ENCODE data around the gene VENTX. TPM values are rescaled to one million over a fixed set of nuclear protein-coding genes. Genes with fewer than 3 reads are reported as not detected.

VENTX gene
- total RNA-seq, 4 donors from 2014 or later = 0.46 to 2.5 (median 2.0) TPM

GRCh38 chr10:133249094-133249780 is 11.6 kb downstream of the VENTX start:
- intact Hi-C loops (cut with DNase I) = no loop called here
- H3K27me3 ChIP-seq = peaks cover 0 to 86% (median 5%) of the 10 kb centered on the region in 4 donors
- no peak overlapping the region for H3K4me3 ChIP-seq
- no peaks in the 10 kb centered on the region for H3K4me1 ChIP-seq
- H3K27ac ChIP-seq (replicated peaks in 1 of 4) = no peak overlapping the region
- H3K9me3 ChIP-seq = no peaks in the 10 kb centered on the region
- DNase-seq (ENCODE audit: extremely low spot score) = no peak
- TF ChIP-seq EP300 (IDR thresholded peaks at IDR 0.05) = no peak
- TF ChIP-seq CTCF (IDR thresholded peaks at IDR 0.05) = no peak
- TF ChIP-seq POLR2A (IDR thresholded peaks at IDR 0.05; ENCODE audit: low read depth) = no peak
- TF ChIP-seq POLR2AphosphoS5 (IDR thresholded peaks at IDR 0.05) = no peak
- H3K36me3 ChIP-seq = no peaks in the 10 kb centered on the region
- 82% methylated on average over 12 of the region's 21 CpGs for WGBS

- no peak for DNase-seq (ENCODE audit: extremely low spot score)
- Histone ChIP-seq H3K4me1 (no peaks in the 10 kb centered on the region), H3K4me3 (no peak overlapping the region), H3K27me3 (peaks cover 0 to 80% (median 5%) of the 10 kb centered on the region in 4 donors), H3K36me3 (no peaks in the 10 kb centered on the region), H3K27ac (replicated peaks in 1 of 4) (no peak overlapping the region), H3K9me3 (no peaks in the 10 kb centered on the region)
- WGBS = 53% methylated on average over 11 of the region's 11 CpGs
- TF ChIP-seq EP300 (IDR thresholded peaks at IDR 0.05) (no peak), POLR2A (IDR thresholded peaks at IDR 0.05; ENCODE audit: low read depth) (no peak), CTCF (IDR thresholded peaks at IDR 0.05) (no peak), POLR2AphosphoS5 (IDR thresholded peaks at IDR 0.05) (no peak)
- intact Hi-C loops (cut with DNase I) = no loop called here
Measured at GRCh38 chr10:133249975-133250754, 12.5 kb downstream of the VENTX start.

GRCh38 chr10:133251388-133252222 is 13.9 kb downstream of the VENTX start:
- TF ChIP-seq POLR2AphosphoS5 (IDR thresholded peaks at IDR 0.05) (no peak), CTCF (IDR thresholded peaks at IDR 0.05) (no peak), EP300 (IDR thresholded peaks at IDR 0.05) (no peak), POLR2A (IDR thresholded peaks at IDR 0.05; ENCODE audit: low read depth) (no peak)
- DNase-seq (ENCODE audit: extremely low spot score) = no peak
- peaks cover 0 to 73% (median 5%) of the 10 kb centered on the region in 4 donors for H3K27me3 ChIP-seq
- no peaks in the 10 kb centered on the region for H3K36me3 ChIP-seq
- H3K4me3 ChIP-seq = no peak overlapping the region
- no peak overlapping the region for H3K27ac ChIP-seq (replicated peaks in 1 of 4)
- intact Hi-C loops (cut with DNase I) = no loop called here
- 67% methylated on average over 14 of the region's 28 CpGs for WGBS
- no peaks in the 10 kb centered on the region for H3K4me1 ChIP-seq
- H3K9me3 ChIP-seq = no peaks in the 10 kb centered on the region

GRCh38 chr10:133252223-133252552 is 14.5 kb downstream of the VENTX start:
- intact Hi-C loops (cut with DNase I) = no loop called here
- no peak overlapping the region for H3K27ac ChIP-seq (replicated peaks in 1 of 4)
- H3K36me3 ChIP-seq = no peaks in the 10 kb centered on the region

More at GRCh38 chr10:133252223-133252552, 14.5 kb downstream of the VENTX start:
- WGBS = 93% methylated on average over 11 of the region's 12 CpGs
- H3K4me1 ChIP-seq = peaks cover 1 to 3% (median 2%) of the 10 kb centered on the region in 4 donors
- peaks cover 0 to 67% (median 4%) of the 10 kb centered on the region in 4 donors for H3K27me3 ChIP-seq
- no peak for DNase-seq (ENCODE audit: extremely low spot score)
- H3K4me3 ChIP-seq = no peak overlapping the region
- no peak for TF ChIP-seq EP300 (IDR thresholded peaks at IDR 0.05)
- H3K9me3 ChIP-seq = no peaks in the 10 kb centered on the region
